Measurements from ENCODE around the gene LMTK3. TPM values are rescaled to one million over a fixed set of nuclear protein-coding genes. Genes with fewer than 3 reads are reported as not detected.

Gene LMTK3
- total RNA-seq, 4 donors from 2014 or later: 0.28 to 0.52 TPM; not detected in 2

- Histone ChIP-seq H3K27me3 (peaks cover 12 to 25% of the 10 kb centered on the region in 2 donors), H3K36me3 (no peaks in the 10 kb centered on the region), H3K27ac (no peak overlapping the region), H3K9me3 (no peaks in the 10 kb centered on the region), H3K4me3 (no peak overlapping the region), H3K4me1 (no peaks in the 10 kb centered on the region)
- intact Hi-C loops (cut with DNase I; ENCODE audit: low total_unique reads): no loop called here
- DNase-seq: no peak
- no peak for TF ChIP-seq POLR2A (IDR thresholded peaks at IDR 0.05)
- TF ChIP-seq, protein P1, sequence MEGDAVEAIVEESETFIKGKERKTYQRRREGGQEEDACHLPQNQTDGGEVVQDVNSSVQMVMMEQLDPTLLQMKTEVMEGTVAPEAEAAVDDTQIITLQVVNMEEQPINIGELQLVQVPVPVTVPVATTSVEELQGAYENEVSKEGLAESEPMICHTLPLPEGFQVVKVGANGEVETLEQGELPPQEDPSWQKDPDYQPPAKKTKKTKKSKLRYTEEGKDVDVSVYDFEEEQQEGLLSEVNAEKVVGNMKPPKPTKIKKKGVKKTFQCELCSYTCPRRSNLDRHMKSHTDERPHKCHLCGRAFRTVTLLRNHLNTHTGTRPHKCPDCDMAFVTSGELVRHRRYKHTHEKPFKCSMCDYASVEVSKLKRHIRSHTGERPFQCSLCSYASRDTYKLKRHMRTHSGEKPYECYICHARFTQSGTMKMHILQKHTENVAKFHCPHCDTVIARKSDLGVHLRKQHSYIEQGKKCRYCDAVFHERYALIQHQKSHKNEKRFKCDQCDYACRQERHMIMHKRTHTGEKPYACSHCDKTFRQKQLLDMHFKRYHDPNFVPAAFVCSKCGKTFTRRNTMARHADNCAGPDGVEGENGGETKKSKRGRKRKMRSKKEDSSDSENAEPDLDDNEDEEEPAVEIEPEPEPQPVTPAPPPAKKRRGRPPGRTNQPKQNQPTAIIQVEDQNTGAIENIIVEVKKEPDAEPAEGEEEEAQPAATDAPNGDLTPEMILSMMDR (IDR thresholded peaks at IDR 0.05): no peak
These were observed 9.9 kb downstream of the LMTK3 start for GRCh38 chr19:48501494-48502349.

DNA sequence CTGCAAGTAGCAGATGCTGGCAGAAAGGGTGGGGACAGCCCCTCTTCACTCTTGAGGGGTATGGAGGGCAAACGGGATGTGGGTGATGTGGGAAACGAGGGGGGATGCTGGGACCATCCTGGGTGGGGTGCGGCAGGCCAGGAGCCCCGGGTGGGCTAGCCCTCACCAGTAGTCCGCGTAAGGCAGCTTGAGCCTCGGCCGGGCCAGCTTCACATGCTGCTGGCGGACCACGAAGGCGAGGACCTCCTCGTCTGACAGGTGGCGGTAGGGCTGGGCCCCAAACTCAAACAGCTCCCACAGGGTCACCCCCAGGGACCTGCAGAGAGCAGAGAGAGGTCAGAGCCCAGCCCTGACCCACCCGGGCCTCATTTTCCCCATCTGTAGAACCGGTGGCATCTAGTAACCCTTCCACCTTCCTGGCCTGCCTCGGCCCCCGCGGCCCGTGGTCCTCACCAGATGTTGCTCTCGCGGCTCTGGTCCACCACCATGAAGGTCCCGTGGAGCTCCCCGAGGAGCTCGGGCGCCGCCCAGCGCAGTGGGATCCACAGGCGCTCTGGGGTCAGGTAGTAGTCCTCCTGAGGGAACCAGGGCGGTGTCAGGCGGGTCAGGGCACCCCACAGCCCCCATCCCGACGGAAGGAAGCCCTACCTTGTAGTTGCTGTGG, 10.7 kb downstream of the LMTK3 start:
- Histone ChIP-seq H3K4me3 (no peak overlapping the region), H3K9me3 (no peaks in the 10 kb centered on the region), H3K27me3 (peaks cover 12 to 25% of the 10 kb centered on the region in 2 donors), H3K36me3 (no peaks in the 10 kb centered on the region), H3K27ac (no peak overlapping the region), H3K4me1 (no peaks in the 10 kb centered on the region)
- TF ChIP-seq, protein P1 (IDR thresholded peaks at IDR 0.05): no peak
- no peak for TF ChIP-seq POLR2A (IDR thresholded peaks at IDR 0.05)
- intact Hi-C loops (cut with DNase I; ENCODE audit: low total_unique reads): no loop called here
- DNase-seq: no peak

- no peak overlapping the region for H3K27ac ChIP-seq
- H3K9me3 ChIP-seq: no peaks in the 10 kb centered on the region
- TF ChIP-seq, protein P1 (IDR thresholded peaks at IDR 0.05): no peak
- no peak for TF ChIP-seq POLR2A (IDR thresholded peaks at IDR 0.05)
- H3K4me1 ChIP-seq: no peaks in the 10 kb centered on the region
- H3K36me3 ChIP-seq: no peaks in the 10 kb centered on the region
- no peak for DNase-seq
- peaks cover 12 to 25% of the 10 kb centered on the region in 2 donors for H3K27me3 ChIP-seq
- no peak overlapping the region for H3K4me3 ChIP-seq
- intact Hi-C loops (cut with DNase I; ENCODE audit: low total_unique reads): loop anchor here (10.0 kb wide), 2 partner anchors 85 to 115 kb away; partner anchors contain the start of genes FAM83E, RPL18 and SPHK2
These were observed 12.1 kb downstream of the LMTK3 start for GRCh38 chr19:48499316-48500090.

DNA sequence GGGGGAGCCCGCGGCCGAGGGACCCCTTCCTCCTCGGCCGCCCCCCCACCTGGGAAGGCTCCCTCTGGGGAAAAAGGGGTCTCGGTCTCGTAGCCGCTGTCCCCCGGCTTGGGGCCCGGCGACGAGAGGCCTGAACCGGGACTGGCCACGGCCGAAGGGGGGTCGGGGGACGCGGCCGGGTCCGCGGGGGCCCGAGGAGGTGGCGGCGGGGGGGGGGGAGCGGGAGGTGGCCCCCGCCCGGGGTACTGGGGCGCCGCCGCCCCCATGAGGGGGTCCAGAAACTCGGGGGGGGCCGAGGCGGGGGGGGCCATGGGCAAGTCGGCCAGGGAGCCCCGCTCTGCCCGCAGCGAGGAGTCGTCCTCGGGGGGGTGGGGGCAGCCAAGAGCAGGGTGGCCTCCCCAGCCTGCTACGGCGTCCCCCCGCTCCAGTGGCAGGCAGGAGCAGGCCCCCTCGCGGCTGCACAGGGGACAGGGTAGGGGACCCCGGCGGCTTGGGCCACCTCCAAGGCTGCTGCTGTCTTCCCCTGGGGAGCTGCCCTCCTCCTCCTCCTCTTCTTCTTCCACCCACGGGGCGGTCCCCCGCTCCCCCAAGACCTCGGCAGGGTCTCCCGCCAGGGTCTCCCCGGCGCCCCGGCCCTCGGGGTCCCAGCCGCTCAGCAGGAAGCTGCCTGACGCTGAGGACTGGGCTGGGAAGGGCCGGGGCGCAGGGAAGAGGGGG, 12.9 kb downstream of the LMTK3 start:
- H3K9me3 ChIP-seq: no peaks in the 10 kb centered on the region
- H3K36me3 ChIP-seq: no peaks in the 10 kb centered on the region
- H3K4me1 ChIP-seq: no peaks in the 10 kb centered on the region
- H3K27ac ChIP-seq: no peak overlapping the region
- intact Hi-C loops (cut with DNase I; ENCODE audit: low total_unique reads): loop anchor here (10.0 kb wide), 2 partner anchors 86 to 116 kb away; partner anchors contain the start of genes FAM83E, RPL18 and SPHK2
- peaks cover 12 to 25% of the 10 kb centered on the region in 2 donors for H3K27me3 ChIP-seq
- no peak overlapping the region for H3K4me3 ChIP-seq
- no peak for TF ChIP-seq POLR2A (IDR thresholded peaks at IDR 0.05)
- TF ChIP-seq, protein P1 (IDR thresholded peaks at IDR 0.05): no peak
- DNase-seq: no peak
